Endodermal cell (in vitro differentiated cells): ENCODE measurements around the gene EIF4E2. TPM values are rescaled to one million over a fixed set of nuclear protein-coding genes. Genes with fewer than 3 reads are reported as not detected.

Experiments used
- DNase-seq: peaks from one replicate; pipeline ENCODE4 v3.0.0-alpha.2; 2017
- H3K27ac ChIP-seq: 2 replicates; pipeline ENCODE4 v1.5.1; 2013; ENCODE audit warnings: mild to moderate bottlenecking, low read depth, low read length, moderate library complexity
- H3K27me3 ChIP-seq: 2 replicates; pipeline ENCODE4 v1.6.1; 2013; ENCODE audit warnings: mild to moderate bottlenecking, low read length, moderate library complexity; ENCODE audit not compliant: insufficient read depth, control insufficient read depth, poor library complexity, severe bottlenecking
- H3K36me3 ChIP-seq: 2 replicates; pipeline ENCODE4 v1.7.0; 2013; ENCODE audit warnings: mild to moderate bottlenecking, low read length, moderate library complexity; ENCODE audit not compliant: control insufficient read depth, insufficient read depth
- H3K4me1 ChIP-seq: one replicate; pipeline ENCODE4 v1.7.0; 2013; ENCODE audit warnings: low read length; ENCODE audit not compliant: control insufficient read depth, insufficient read depth
- H3K4me3 ChIP-seq: 2 replicates; pipeline ENCODE4 v1.5.1; 2013; ENCODE audit warnings: mild to moderate bottlenecking, low read length, moderate library complexity
- H3K9ac ChIP-seq: 2 replicates; pipeline ENCODE4 v1.6.1; 2013; ENCODE audit warnings: mild to moderate bottlenecking, low read length, moderate library complexity; ENCODE audit not compliant: poor library complexity, severe bottlenecking; ENCODE audit errors: extremely low read depth
- H3K9me3 ChIP-seq: 2 replicates; pipeline ENCODE4 v1.6.1; 2013; ENCODE audit warnings: mild to moderate bottlenecking, low read length, moderate library complexity; ENCODE audit not compliant: control insufficient read depth
- H3K27ac Mint-ChIP-seq: 2 replicates; pipeline ENCODE4 v1.8.0; 2020; ENCODE audit warnings: mixed read lengths
- H3K27me3 Mint-ChIP-seq: 2 replicates; pipeline ENCODE4 v1.8.0; 2021; ENCODE audit warnings: mild to moderate bottlenecking, mixed read lengths; ENCODE audit not compliant: insufficient read depth
- H3K36me3 Mint-ChIP-seq: 2 replicates; pipeline ENCODE4 v1.8.0; 2020; ENCODE audit warnings: low read depth, mixed read lengths
- H3K4me1 Mint-ChIP-seq: 2 replicates; pipeline ENCODE4 v1.8.0; 2020; ENCODE audit warnings: mixed read lengths
- H3K4me3 Mint-ChIP-seq: 2 replicates; pipeline ENCODE4 v1.8.0; 2020; ENCODE audit warnings: mild to moderate bottlenecking, moderate library complexity, mixed read lengths
- H3K9me3 Mint-ChIP-seq: 2 replicates; pipeline ENCODE4 v1.8.0; 2020; ENCODE audit warnings: mild to moderate bottlenecking, mixed read lengths
- WGBS, 2 experiments: methylation state at CpG; one replicate each; pipeline versions ENCODE4 v1.1.5 to v1.1.7; 2013; ENCODE audit warnings: missing lambda C conversion rate in 2 of 2, mixed read lengths in 1 of 2; ENCODE audit not compliant: insufficient coverage in 1 of 2, insufficient read length in 1 of 2; 5-methylcytosine and 5-hydroxymethylcytosine counted together
- total RNA-seq, 2 donors: library from RNA; stranded (reverse); fragmentation: NEBNext Ultra II Directional in 1 of 2; extraction: Animal tissue kit (Norgen Biotek cat#: 25700) in 1 of 2; gene quantifications; 2 replicates in 1 of 2; 3 replicates in 1 of 2; pipeline ENCODE4 v1.2.1, GENCODE V29; 2021
- TF ChIP-seq, protein P1 (sequence below): fragments of 200-600 bp; sonication (generic); conservative IDR thresholded peaks from 2 replicates; pipeline ENCODE4 v1.5.0; 2021; ENCODE audit warnings: antibody characterized with exemption, mild to moderate bottlenecking

EIF4E2 gene
- total RNA-seq, 2 donors from 2014 or later: 105 to 116 TPM

DNA sequence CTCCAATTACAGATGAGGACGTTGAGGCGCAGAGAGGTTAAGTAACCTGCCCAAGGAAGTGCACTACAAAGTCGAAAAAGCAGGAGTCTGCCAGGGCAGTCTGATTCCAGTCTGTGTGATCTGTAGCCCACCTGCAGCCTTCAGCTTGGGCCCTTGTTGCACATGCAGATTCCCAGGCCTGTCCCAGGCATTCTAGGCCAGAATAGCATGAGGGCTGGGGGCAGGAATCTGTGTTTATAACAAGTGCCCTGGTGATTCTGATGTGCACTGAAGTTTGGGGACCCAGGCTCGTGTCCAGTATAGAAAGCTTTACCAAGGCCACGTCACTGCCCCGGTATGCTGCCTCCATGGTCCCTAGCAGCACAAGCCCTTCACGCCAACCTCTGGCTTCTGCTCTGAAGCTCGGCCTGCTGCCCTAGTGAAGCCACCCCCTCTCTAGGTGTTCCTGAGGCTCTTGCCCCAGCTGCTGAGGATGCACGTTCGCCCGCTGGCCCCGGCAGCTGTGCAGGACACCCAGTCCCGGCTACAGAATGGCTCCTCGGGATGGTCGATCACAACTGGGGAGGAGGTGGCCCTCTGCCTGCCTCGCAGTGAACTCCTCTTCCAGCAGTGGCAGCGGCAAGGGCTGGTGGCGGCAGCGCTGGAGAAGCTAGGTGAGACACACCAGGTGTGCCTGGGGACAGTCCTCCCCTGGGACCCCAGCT lies 6.4 kb upstream of the EIF4E2 start:
- Histone ChIP-seq H3K4me1 (no peaks in the 10 kb centered on the region), H3K36me3 (peaks cover 21% of the 10 kb centered on the region), H3K9ac (no peak overlapping the region), H3K27ac (no peak overlapping the region), H3K4me3 (no peak overlapping the region), H3K27me3 (no peaks in the 10 kb centered on the region), H3K9me3 (peaks cover 11% of the 10 kb centered on the region)
- 93 to 94% methylated on average over 6 to 19 of the region's 19 CpGs for WGBS, 2 experiments
- TF ChIP-seq, protein P1, sequence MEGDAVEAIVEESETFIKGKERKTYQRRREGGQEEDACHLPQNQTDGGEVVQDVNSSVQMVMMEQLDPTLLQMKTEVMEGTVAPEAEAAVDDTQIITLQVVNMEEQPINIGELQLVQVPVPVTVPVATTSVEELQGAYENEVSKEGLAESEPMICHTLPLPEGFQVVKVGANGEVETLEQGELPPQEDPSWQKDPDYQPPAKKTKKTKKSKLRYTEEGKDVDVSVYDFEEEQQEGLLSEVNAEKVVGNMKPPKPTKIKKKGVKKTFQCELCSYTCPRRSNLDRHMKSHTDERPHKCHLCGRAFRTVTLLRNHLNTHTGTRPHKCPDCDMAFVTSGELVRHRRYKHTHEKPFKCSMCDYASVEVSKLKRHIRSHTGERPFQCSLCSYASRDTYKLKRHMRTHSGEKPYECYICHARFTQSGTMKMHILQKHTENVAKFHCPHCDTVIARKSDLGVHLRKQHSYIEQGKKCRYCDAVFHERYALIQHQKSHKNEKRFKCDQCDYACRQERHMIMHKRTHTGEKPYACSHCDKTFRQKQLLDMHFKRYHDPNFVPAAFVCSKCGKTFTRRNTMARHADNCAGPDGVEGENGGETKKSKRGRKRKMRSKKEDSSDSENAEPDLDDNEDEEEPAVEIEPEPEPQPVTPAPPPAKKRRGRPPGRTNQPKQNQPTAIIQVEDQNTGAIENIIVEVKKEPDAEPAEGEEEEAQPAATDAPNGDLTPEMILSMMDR: no peak
- peaks cover 26% of the 10 kb centered on the region for H3K36me3 Mint-ChIP-seq
- H3K27ac Mint-ChIP-seq: no peak overlapping the region
- peaks cover 7% of the 10 kb centered on the region for H3K9me3 Mint-ChIP-seq
- no peak overlapping the region for H3K4me3 Mint-ChIP-seq
- H3K27me3 Mint-ChIP-seq: no peaks in the 10 kb centered on the region
- H3K4me1 Mint-ChIP-seq: no peaks in the 10 kb centered on the region
- DNase-seq: no peak

DNA sequence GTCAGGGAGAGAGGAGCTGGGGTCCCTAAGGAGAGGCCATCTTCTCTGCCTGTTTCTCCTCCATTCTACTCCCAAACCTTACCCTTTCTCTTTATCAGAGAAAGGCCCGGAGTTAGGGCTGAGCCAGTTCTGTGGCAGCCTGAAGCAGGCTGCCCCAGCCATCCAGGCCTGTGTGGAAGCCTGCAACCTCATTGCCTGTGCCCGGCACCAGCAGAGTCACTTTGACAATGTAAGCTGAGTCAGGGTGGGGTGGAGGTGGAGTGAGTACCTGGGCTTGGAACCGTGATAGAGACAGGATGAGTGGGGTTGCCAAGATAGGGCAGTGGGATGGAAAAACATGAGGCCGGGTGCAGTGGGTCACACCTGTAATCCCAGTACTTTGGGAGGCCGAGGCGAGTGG lies 5.8 kb upstream of the EIF4E2 start:
- TF ChIP-seq, protein P1: no peak
- Histone ChIP-seq H3K27me3 (no peaks in the 10 kb centered on the region), H3K36me3 (peaks cover 21% of the 10 kb centered on the region), H3K9ac (no peak overlapping the region), H3K27ac (no peak overlapping the region), H3K9me3 (peaks cover 14% of the 10 kb centered on the region), H3K4me3 (no peak overlapping the region), H3K4me1 (no peaks in the 10 kb centered on the region)
- peaks cover 12% of the 10 kb centered on the region for H3K9me3 Mint-ChIP-seq
- H3K4me1 Mint-ChIP-seq: peaks cover 2% of the 10 kb centered on the region
- H3K4me3 Mint-ChIP-seq: no peak overlapping the region
- H3K36me3 Mint-ChIP-seq: peaks cover 28% of the 10 kb centered on the region
- no peak for DNase-seq
- no peak overlapping the region for H3K27ac Mint-ChIP-seq
- H3K27me3 Mint-ChIP-seq: no peaks in the 10 kb centered on the region
- WGBS, 2 experiments: 91 to 100% methylated on average over 2 to 6 of the region's 6 CpGs

DNA sequence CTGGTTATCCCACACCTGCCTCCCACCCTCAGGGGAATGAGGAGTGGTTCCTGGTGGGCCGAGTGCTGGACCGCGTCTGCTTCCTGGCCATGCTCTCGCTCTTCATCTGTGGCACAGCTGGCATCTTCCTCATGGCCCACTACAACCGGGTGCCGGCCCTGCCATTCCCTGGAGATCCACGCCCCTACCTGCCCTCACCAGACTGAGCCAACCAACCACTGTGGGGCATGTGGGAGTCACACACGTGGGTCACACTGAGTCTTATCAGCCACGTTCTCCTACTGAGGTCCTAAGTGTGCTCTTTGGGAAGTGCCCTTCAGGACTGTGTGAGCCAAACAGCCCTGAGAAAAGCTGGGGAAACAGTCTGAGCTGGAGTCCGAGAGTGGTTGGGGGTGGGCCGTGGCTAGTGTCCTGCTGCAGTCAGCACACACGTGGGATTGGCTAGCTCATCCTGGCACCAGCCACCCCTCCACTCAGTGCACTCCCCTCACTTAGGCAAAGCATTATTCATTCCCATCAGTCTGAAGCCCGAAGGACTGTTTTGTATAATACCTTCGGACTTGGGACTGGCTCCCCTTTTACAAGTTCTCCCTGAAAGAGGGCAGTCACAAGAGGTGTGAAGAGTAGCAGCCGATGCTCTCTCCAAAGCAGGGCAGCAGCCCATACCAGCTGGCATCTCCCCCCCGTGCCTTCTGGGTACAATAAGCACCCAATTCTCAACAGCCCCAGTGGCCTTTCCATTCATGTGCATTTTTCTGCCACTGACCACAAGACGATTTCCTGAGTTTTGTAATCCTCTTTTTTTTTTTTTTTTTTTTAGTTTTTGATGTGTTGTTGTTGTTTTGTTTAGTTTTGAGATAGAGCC lies 4.7 kb upstream of the EIF4E2 start:
- peaks cover 5% of the 10 kb centered on the region for H3K4me1 Mint-ChIP-seq
- TF ChIP-seq, protein P1: no peak
- Histone ChIP-seq H3K27ac (no peak overlapping the region), H3K9ac (no peak overlapping the region), H3K27me3 (no peaks in the 10 kb centered on the region), H3K9me3 (peaks cover 14% of the 10 kb centered on the region), H3K4me3 (no peak overlapping the region), H3K4me1 (no peaks in the 10 kb centered on the region), H3K36me3 (peaks cover 21% of the 10 kb centered on the region)
- H3K27me3 Mint-ChIP-seq: no peaks in the 10 kb centered on the region
- H3K36me3 Mint-ChIP-seq: peaks cover 28% of the 10 kb centered on the region
- 91 to 94% methylated on average over 6 to 17 of the region's 17 CpGs for WGBS, 2 experiments
- H3K9me3 Mint-ChIP-seq: peaks cover 13% of the 10 kb centered on the region
- no peak overlapping the region for H3K27ac Mint-ChIP-seq
- no peak overlapping the region for H3K4me3 Mint-ChIP-seq
- no peak for DNase-seq
